Adrenal gland (tissue), 12 donors: ENCODE measurements around the gene RAC3. TPM values are rescaled to one million over a fixed set of nuclear protein-coding genes. Genes with fewer than 3 reads are reported as not detected.

ENCODE experiments used
- DNase-seq, 7 donors: peaks; one replicate each; pipeline ENCODE4 v3.0.0-alpha.2; 2019 to 2020
- H3K27ac ChIP-seq, 5 donors: fragments of 200-600 bp; sonication (generic) in 4 of 5; 1 replicate in 3 of 5; 2 replicates in 2 of 5; pipeline versions ENCODE4 v1.5.1 to v1.8.0; 2016 to 2020; ENCODE audit warnings: mild to moderate bottlenecking in 1 of 5
- H3K27me3 ChIP-seq: fragments of 200-600 bp; 2 replicates; pipeline ENCODE4 v1.8.0; 2021
- H3K36me3 ChIP-seq, 2 donors: fragments of 200-600 bp; replicated peaks in 1 of 2; 1 replicate in 1 of 2; 2 replicates in 1 of 2; pipeline versions ENCODE4 v1.5.1 to v1.8.0; 2018 to 2022
- H3K4me1 ChIP-seq, 2 donors: fragments of 200-600 bp; replicated peaks in 1 of 2; 1 replicate in 1 of 2; 2 replicates in 1 of 2; pipeline versions ENCODE4 v1.5.1 to v1.8.0; 2018 to 2021
- H3K4me3 ChIP-seq, 4 donors: fragments of 200-600 bp; sonication (generic) in 3 of 4; one replicate each; pipeline ENCODE4 v1.5.1; 2016 to 2018
- H3K9me3 ChIP-seq, 3 donors: fragments of 200-600 bp; sonication (generic) in 1 of 3; replicated peaks in 1 of 3; 1 replicate in 2 of 3; 2 replicates in 1 of 3; pipeline versions ENCODE4 v1.5.1 to v1.8.0; 2016 to 2021
- CTCF ChIP-seq, 6 experiments: fragments of 450-650 bp in 4 of 6; fragments of 200-600 bp in 2 of 6; sonication (generic) in 1 of 6; IDR thresholded peaks; 1 replicate in 5 of 6; 2 replicates in 1 of 6; pipeline versions ENCODE4 v1.5.1 to v1.8.0; 2016 to 2021; ENCODE audit warnings: antibody characterized with exemption in 6 of 6, mild to moderate bottlenecking in 2 of 6, moderate library complexity in 1 of 6
- POLR2A ChIP-seq, 2 donors: fragments of 450-650 bp; IDR thresholded peaks; one replicate each; pipeline ENCODE4 v1.6.1; 2017; ENCODE audit warnings: antibody characterized with exemption in 2 of 2, mild to moderate bottlenecking in 2 of 2, moderate library complexity in 1 of 2
- WGBS, 4 donors: extraction: QIAGEN DNeasy Blood & Tissue Kit in 2 of 4; methylation state at CpG; one replicate each; pipeline versions ENCODE4 v1.1.5 to v1.1.7; 2013 to 2017; 5-methylcytosine and 5-hydroxymethylcytosine counted together
- intact Hi-C, 2 donors: fragments of 100-400 bp; cut with DNase I; formaldehyde crosslinking; loops; one replicate each; pipeline versions ENCODE4 v1.14.1 to v1.15.0; 2022 to 2023
- polyA plus RNA-seq, 3 donors: library from polyadenylated mRNA; stranded (reverse); fragments of 200-250 nt in 2 of 3; fragments of 350-450 nt in 1 of 3; fragmentation: Illumina TruSeq in 1 of 3; extraction: RNeasy Lipid Tissue Mini Kit (QIAGEN cat#74804) in 1 of 3; gene quantifications; one replicate each; pipeline ENCODE4 v1.2.3, GENCODE V29; 2013 to 2014
- total RNA-seq, 9 donors: library from RNA; depleted of rRNA in 4 of 9; stranded (reverse); fragments of >200 nt in 4 of 9; fragments of 120-200 nt in 1 of 9; fragmentation: NEBNext Ultra II Directional in 1 of 9; extraction: Animal tissue kit (Norgen Biotek cat#: 25700) in 1 of 9; gene quantifications; one replicate each; pipeline versions ENCODE4 v1.1.0 to v1.2.4, GENCODE V29; 2013 to 2023
- donor health status: healthy with polysubstance abuse.
- donor health status: Bipolar disorder and iron deficiency.
- donor health status: DM: yes; HTN: yes; CAD: no.
- donor health status: DM: no; HTN: no; CAD: no.
- donor health status: DM: no; HTN: no; CAD: no.
- donor health status: DM: yes; HTN: yes; CAD: no.

RAC3 gene
- total and polyA plus RNA-seq, 12 donors, result 1.6 to 13.5 (median 5.1) TPM

GRCh38 chr17:82056729-82057621, 25.5 kb downstream of the RAC3 start:
- intact Hi-C loops, result no loop called here
- 72 to 83% (median 75%) methylated on average over 10 to 29 of the region's 29 CpGs for WGBS, 4 donors
- peaks cover 0 to 85% of the 10 kb centered on the region in 2 donors for H3K36me3 ChIP-seq

GRCh38 chr17:82058230-82058854, 26.9 kb downstream of the RAC3 start:
- Histone ChIP-seq H3K4me3 (no peak overlapping the region), H3K4me1 (peaks cover 10 to 17% of the 10 kb centered on the region in 2 donors), H3K36me3 (peaks cover 0 to 91% of the 10 kb centered on the region in 2 donors), H3K27me3 (no peaks in the 10 kb centered on the region), H3K27ac (no peak overlapping the region), H3K9me3 (no peaks in the 10 kb centered on the region)
- intact Hi-C loops, result no loop called here
- DNase-seq, result peak in 1 of 7 donors; percentile 7
- WGBS, 4 donors, result 81 to 91% (median 87%) methylated on average over 12 to 17 of the region's 17 CpGs
- TF ChIP-seq POLR2A (IDR thresholded peaks at IDR 0.05), result no peak
- no peak for TF ChIP-seq CTCF (IDR thresholded peaks at IDR 0.05)

More at GRCh38 chr17:82056729-82057621, 25.5 kb downstream of the RAC3 start:
- H3K27ac ChIP-seq, result peak overlapping the region in 4 of 5 donors; percentile 20 to 64 (median 42)
- no peak for TF ChIP-seq CTCF (IDR thresholded peaks at IDR 0.05)
- no peak for TF ChIP-seq POLR2A (IDR thresholded peaks at IDR 0.05)
- H3K4me1 ChIP-seq, result peaks cover 20 to 28% of the 10 kb centered on the region in 2 donors
- no peaks in the 10 kb centered on the region for H3K9me3 ChIP-seq
- DNase-seq, result peak; percentile 17 to 83 (median 72)
- no peak overlapping the region for H3K4me3 ChIP-seq
- no peaks in the 10 kb centered on the region for H3K27me3 ChIP-seq

GRCh38 chr17:82058855-82059249, 27.4 kb downstream of the RAC3 start:
- Histone ChIP-seq H3K36me3 (peaks cover 0 to 86% of the 10 kb centered on the region in 2 donors), H3K27ac (no peak overlapping the region), H3K4me1 (peaks cover 10 to 14% of the 10 kb centered on the region in 2 donors), H3K4me3 (no peak overlapping the region), H3K27me3 (no peaks in the 10 kb centered on the region), H3K9me3 (no peaks in the 10 kb centered on the region)
- DNase-seq, result peak in 1 of 7 donors; percentile 4
- WGBS, 4 donors, result 80 to 85% (median 82%) methylated on average over 7 to 10 of the region's 10 CpGs
- intact Hi-C loops, result no loop called here
- TF ChIP-seq CTCF (IDR thresholded peaks at IDR 0.05), result no peak
- no peak for TF ChIP-seq POLR2A (IDR thresholded peaks at IDR 0.05)

GRCh38 chr17:82059272-82060000, 28.0 kb downstream of the RAC3 start:
- 78 to 95% (median 89%) methylated on average over 4 to 19 of the region's 19 CpGs for WGBS, 4 donors
- H3K36me3 ChIP-seq, result peaks cover 0 to 80% of the 10 kb centered on the region in 2 donors

More at GRCh38 chr17:82059272-82060000, 28.0 kb downstream of the RAC3 start:
- intact Hi-C loops, result no loop called here
- Histone ChIP-seq H3K27me3 (no peaks in the 10 kb centered on the region), H3K4me3 (no peak overlapping the region), H3K27ac (no peak overlapping the region), H3K4me1 (peaks cover 12 to 17% of the 10 kb centered on the region in 2 donors), H3K9me3 (no peaks in the 10 kb centered on the region)
- DNase-seq, result peak in 1 of 7 donors; percentile 6
- TF ChIP-seq POLR2A (IDR thresholded peaks at IDR 0.05), result no peak
- TF ChIP-seq CTCF (IDR thresholded peaks at IDR 0.05), result no peak
